HUES48 (cell line): ENCODE data around the gene INF2.

Experiments used
- H3K27ac ChIP-seq: one replicate; pipeline ENCODE4 v1.7.0; 2013; ENCODE audit warnings: low read depth, low read length, inconsistent platforms
- H3K27me3 ChIP-seq: 2 replicates; pipeline ENCODE4 v1.6.1; 2013; ENCODE audit warnings: mild to moderate bottlenecking, low read length; ENCODE audit not compliant: control insufficient read depth, insufficient read depth
- H3K36me3 ChIP-seq: 2 replicates; pipeline ENCODE4 v1.6.1; 2013; ENCODE audit warnings: low read length; ENCODE audit not compliant: control insufficient read depth, insufficient read depth
- H3K4me1 ChIP-seq: 2 replicates; pipeline ENCODE4 v1.6.1; 2013; ENCODE audit warnings: mild to moderate bottlenecking, low read length; ENCODE audit not compliant: control insufficient read depth, insufficient read depth
- H3K4me3 ChIP-seq: 2 replicates; pipeline ENCODE4 v1.5.1; 2013; ENCODE audit warnings: mild to moderate bottlenecking, low read depth, low read length
- H3K9ac ChIP-seq: 2 replicates; pipeline ENCODE4 v1.6.1; 2013; ENCODE audit warnings: mild to moderate bottlenecking, low read depth, low read length, moderate library complexity
- H3K9me3 ChIP-seq: 2 replicates; pipeline ENCODE4 v1.6.1; 2013; ENCODE audit warnings: low read length; ENCODE audit not compliant: control insufficient read depth, insufficient read depth

The INF2 gene

DNA sequence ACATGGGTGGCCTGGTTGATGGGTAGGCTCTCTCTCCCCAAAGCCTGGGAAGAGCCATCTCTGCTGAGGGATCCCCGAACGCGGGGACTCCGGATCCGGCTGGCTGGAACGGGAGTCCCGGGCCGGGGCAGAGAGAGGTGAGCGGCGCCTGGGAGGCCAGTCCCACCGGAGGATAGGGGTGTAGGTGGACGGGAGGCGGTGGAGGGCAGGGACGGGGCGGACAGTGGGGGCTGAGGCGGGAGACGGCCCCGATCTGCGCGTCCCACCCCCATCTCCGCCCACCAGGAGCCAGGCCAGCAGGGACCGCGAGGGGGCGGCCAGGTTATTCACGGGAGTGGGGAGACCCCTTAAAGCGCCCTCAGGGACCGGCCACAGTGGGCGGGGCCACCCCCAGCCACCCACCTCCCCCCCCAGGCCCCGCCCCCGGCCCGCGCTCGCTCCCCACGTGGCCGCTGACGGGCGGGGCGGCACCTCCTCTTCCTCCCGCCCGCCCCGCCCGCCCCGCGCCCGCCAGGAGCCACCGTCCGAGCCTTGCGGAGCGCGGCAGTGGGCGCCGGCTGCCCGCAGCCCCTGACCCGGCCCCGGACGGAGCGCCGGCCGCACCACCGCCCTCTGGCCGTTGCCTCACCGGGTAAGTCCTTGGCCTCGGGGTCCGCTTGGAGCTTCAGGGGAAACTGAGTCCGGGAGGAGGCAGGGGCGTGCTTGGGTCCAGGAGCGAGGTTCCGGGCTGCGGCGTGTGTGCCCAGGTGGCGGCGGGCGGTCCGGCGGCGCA, at the start of gene INF2:
TSS of gene INF2 (plus strand) at position 510 of the 772 bp plus-strand sequence. CDS start 11,748 bp downstream, outside the sequence.
- Histone ChIP-seq H3K9me3 (no peaks in the 10 kb centered on the region), H3K9ac (peak within 1 kb of the TSS; percentile 37; the same call in 1 of the 2 replicates), H3K4me1 (peaks cover 39% of the 10 kb centered on the region), H3K4me3 (peak within 1 kb of the TSS; percentile 70), H3K27ac (peak within 1 kb of the TSS; percentile 48), H3K36me3 (no peaks in the 10 kb centered on the region), H3K27me3 (no peaks in the 10 kb centered on the region)

DNA sequence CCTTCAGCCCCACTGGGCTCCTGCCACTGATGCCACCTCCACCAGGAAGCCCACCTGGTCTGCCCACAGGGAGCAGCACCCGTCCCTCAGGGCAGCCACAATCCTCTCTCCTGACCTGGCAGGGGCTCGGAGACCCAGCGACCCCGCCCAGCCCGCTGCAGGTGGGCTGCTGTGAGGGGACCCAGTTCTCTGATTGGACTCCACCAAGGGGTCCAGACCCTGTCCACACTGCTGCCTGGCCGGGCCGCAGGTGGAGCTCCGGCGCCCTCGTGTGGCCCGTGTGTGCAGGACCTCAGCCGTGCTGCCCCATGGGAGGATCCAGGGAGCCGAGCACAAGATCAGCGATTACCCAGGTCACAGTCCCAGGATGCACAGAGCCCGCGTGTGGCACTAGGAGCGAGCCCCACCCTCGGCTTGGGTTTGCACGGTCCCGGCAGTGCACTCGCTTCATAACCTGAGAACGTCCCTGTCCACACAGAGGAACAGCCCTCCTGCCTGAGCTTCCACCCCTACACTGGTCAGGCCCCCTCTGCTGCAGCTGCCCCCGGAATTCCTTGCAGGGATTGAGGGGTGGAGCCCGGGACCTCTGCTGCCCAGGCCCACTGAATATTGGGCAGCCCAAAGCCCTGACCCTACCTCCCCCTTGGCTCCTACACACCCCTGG, 49.4 kb upstream of the INF2 start:
- Histone ChIP-seq H3K4me3 (no peak overlapping the region), H3K9ac (no peak overlapping the region), H3K36me3 (no peaks in the 10 kb centered on the region), H3K4me1 (peaks cover 3% of the 10 kb centered on the region; the same call in 1 of the 2 replicates), H3K9me3 (no peaks in the 10 kb centered on the region), H3K27ac (no peak overlapping the region), H3K27me3 (no peaks in the 10 kb centered on the region)

DNA sequence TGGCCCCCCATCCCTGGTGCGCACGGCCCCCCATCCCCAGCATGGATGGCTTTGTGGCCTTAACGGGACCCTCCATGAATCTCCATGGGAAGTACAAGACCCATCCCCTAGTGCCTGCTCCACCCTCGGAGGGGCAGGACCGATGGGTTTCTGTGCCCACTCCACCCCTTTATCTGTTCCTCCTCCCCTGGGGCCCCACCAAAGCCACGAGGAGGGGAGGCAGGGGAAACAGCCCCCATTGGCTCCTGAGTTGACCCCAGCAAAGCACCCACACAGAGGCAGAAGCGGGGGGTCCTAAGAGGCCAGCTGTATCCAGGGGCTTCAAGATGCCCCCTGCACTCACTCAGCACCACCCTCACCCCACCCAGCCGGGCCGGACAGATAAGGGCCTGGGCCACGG, 48.7 kb upstream of the INF2 start:
- Histone ChIP-seq H3K4me1 (peaks cover 3% of the 10 kb centered on the region; the same call in 1 of the 2 replicates), H3K27ac (no peak overlapping the region), H3K9me3 (no peaks in the 10 kb centered on the region; the same call in 1 of the 2 replicates), H3K9ac (no peak overlapping the region), H3K36me3 (no peaks in the 10 kb centered on the region), H3K4me3 (no peak overlapping the region), H3K27me3 (no peaks in the 10 kb centered on the region)

DNA sequence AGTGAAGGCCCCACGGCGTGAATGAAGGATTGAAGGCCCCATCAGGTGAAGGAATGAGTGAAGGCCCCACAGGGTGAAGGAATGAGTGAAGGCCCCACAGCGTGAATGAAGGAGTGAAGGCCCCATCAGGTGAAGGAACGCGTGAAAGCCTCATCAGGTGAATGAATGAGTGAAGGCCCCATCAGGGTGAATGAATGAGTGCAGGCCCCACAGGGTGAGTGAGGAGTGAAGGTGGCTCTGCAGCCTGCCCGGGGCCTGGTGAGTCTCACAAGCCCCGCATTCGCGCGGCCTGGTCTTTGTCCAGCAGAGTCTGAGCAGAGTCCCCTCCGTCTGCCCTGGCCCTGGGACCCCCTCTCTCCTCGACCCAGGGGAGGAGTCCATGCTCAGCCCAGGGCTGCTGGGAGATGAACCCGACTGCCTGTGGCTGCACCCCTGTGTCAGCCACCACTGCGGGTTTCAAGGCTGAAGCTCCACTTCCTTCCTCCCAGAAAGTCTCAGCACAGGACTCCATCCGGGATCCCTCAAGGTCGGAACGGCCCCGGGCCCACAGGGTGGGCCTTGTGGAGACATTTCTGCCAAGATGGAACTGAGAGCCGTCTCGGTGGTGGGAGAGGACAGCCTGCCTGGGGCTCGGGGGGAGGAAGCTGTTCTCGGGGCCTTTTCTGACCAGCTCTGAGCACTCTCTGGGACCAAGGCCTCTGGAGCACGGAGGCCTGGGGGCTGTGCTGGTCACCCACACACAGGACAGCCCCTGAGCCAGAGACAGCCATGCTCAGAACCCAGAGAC, 47.5 kb upstream of the INF2 start:
- Histone ChIP-seq H3K36me3 (no peaks in the 10 kb centered on the region), H3K4me3 (no peak overlapping the region), H3K27ac (no peak overlapping the region), H3K4me1 (peaks cover 3% of the 10 kb centered on the region; the same call in 1 of the 2 replicates), H3K27me3 (no peaks in the 10 kb centered on the region), H3K9ac (no peak overlapping the region), H3K9me3 (no peaks in the 10 kb centered on the region; the same call in 1 of the 2 replicates)

DNA sequence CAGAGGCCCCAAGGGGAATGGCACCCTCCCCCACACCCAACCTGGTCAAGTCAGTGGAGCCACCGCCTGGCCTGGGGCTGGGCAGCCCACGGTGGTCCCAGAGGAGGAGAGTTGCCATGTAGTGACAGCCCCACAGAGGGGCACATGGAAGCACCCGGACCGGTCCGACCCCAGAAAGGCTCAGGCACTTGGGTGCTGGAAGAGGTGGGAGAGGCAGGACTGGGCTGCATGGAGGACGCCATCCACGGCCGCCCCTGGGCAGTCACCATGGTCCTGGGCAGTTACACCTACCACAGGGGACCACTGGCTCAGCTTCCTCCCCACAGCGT, 46.9 kb upstream of the INF2 start:
- H3K9ac ChIP-seq = no peak overlapping the region
- H3K4me3 ChIP-seq = no peak overlapping the region
- no peaks in the 10 kb centered on the region; the same call in 1 of the 2 replicates for H3K9me3 ChIP-seq
- no peaks in the 10 kb centered on the region for H3K36me3 ChIP-seq
- H3K4me1 ChIP-seq = peaks cover 3% of the 10 kb centered on the region; the same call in 1 of the 2 replicates
- H3K27ac ChIP-seq = no peak overlapping the region
- no peaks in the 10 kb centered on the region for H3K27me3 ChIP-seq

DNA sequence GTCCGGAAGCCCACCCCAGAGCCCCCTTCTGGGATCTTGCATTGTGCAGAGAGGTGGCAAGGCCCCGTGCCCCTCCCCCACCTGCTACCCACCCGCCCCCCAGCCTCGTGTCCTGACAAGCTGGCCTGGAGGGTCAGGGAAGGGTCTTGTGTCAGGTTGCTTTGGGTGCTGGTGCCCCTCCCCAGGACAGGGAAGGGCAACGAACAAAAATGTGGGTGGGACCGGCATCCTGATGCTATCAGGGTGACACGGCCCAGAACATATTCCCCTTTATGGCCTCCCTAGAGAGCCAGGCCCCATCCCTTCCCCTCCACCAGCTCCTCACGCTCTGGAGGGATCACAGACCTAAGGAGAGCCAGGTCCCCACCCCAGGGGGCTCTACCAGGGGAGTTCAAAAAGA, 46.1 kb upstream of the INF2 start:
- Histone ChIP-seq H3K4me3 (no peak overlapping the region), H3K9ac (no peak overlapping the region), H3K27me3 (no peaks in the 10 kb centered on the region), H3K4me1 (peaks cover 3% of the 10 kb centered on the region; the same call in 1 of the 2 replicates), H3K27ac (no peak overlapping the region), H3K9me3 (no peaks in the 10 kb centered on the region; the same call in 1 of the 2 replicates), H3K36me3 (no peaks in the 10 kb centered on the region)

DNA sequence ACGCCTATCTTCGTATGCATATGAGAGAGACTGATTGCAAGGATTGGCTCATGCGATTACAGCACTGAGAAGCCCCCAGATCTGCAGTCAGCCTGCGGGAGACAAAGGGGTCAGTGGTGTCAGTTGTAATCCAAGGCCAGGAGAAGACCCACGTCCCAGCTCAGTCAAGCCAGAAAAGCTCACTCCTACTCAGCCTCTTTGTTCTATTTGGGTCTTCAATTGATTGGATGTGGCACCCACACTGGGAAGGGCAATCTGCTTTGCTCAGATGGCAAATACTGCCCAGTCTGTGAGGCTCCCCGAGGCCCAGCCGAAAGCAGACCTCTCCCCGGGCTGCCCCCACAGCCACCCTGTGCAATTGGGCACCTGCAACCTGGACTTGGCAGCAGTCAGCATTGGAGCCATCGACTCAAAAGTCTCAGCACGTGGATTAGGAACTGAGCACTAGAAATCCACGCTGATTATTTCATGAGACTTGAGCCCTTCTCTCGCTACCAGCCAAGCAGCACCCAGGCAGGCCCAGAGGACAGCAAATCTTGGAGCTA, 45.3 kb upstream of the INF2 start:
- H3K27ac ChIP-seq = peak overlapping the region; percentile 16
- H3K27me3 ChIP-seq = peaks cover under 1% of the 10 kb centered on the region; the same call in 1 of the 2 replicates
- H3K36me3 ChIP-seq = no peaks in the 10 kb centered on the region
- H3K9ac ChIP-seq = no peak overlapping the region
- H3K9me3 ChIP-seq = no peaks in the 10 kb centered on the region; the same call in 1 of the 2 replicates
- H3K4me3 ChIP-seq = no peak overlapping the region
- H3K4me1 ChIP-seq = peaks cover 3% of the 10 kb centered on the region; the same call in 1 of the 2 replicates

DNA sequence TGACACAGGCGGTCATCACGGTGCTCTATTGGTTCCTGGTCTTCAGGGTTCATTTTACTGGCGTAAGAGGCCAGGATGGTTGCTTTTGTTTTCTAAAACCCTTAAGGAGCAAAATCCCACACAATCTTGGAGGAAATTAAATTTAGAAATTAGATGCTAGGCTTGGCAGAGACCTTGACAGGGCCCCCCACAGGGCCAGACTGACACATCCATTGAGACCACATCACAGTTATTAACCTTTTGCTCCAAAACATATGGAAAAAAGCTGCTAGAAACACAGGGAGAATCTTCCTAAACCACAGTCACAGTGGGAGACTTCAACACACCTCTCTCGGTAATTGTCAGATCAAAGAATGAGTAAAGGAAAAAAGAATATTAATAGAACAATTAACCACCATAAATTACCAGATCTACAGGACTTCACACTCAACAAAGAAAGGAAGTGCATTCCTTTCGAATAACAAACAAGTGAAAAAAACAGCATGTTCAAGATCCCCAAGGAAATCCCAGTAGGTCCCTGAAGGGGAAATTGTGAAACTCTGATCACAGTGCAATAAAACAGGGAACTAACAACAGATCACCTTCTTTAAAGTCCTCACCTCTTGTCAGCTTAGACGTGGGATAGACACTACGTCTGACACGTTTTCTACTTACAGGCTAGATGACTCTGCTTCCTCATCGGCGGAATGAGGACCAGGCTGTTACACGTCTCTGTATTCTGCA, 44.6 kb upstream of the INF2 start:
- no peaks in the 10 kb centered on the region; the same call in 1 of the 2 replicates for H3K9me3 ChIP-seq
- peaks cover 3% of the 10 kb centered on the region; the same call in 1 of the 2 replicates for H3K4me1 ChIP-seq
- no peak overlapping the region for H3K4me3 ChIP-seq
- no peaks in the 10 kb centered on the region for H3K36me3 ChIP-seq
- H3K27ac ChIP-seq = peak overlapping the region; percentile 57
- peaks cover 7% of the 10 kb centered on the region for H3K27me3 ChIP-seq
- H3K9ac ChIP-seq = no peak overlapping the region

DNA sequence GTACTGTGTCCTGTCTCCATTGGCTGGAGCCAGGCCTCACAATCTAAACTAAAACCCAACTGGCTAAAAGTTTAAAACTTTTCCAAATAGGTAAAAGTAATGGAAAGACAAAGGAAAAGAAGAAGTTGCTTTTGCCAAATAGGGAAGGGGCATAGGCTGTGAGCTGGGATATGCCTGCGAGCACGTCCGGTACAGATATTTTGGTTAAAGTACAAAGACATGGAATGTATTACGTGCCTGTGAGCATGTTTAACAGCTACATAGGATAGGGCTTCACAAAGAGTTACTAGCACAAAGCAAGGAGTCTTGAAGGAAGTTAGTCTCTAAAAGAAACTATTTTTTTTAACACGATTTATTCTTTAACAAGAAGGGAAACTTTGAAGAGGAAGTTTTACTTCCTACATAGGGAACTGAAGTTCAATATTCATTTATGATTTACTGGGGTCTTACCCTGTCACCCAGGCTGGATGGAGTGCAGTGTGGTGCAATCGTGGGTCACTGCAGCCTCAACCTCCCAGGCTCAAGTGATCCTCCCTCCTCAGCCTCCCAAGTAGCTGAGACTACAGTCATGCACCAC, 41.9 kb upstream of the INF2 start:
- H3K9ac ChIP-seq = no peak overlapping the region
- no peak overlapping the region for H3K4me3 ChIP-seq
- H3K4me1 ChIP-seq = no peaks in the 10 kb centered on the region; the same call in 1 of the 2 replicates
- peaks cover 3% of the 10 kb centered on the region for H3K9me3 ChIP-seq
- H3K36me3 ChIP-seq = no peaks in the 10 kb centered on the region
- H3K27me3 ChIP-seq = peaks cover 8% of the 10 kb centered on the region
- no peak overlapping the region for H3K27ac ChIP-seq
